IMR-90 (cell line): ENCODE results near the gene PRR16. TPM values are rescaled to one million over a fixed set of nuclear protein-coding genes. Genes with fewer than 3 reads are reported as not detected.

Experiments used
- ATAC-seq: fragments of 200-7000 bp; cut with Tn5 transposase; 2 replicates; pipeline ENCODE4 v1.9.1; 2020; ENCODE audit warnings: low read depth, mild to moderate bottlenecking, moderate library complexity
- BruUV-seq: library from RNA; stranded (reverse); fragments of 400-500 nt; replicated peaks from 2 replicates; lab custom pipeline; 2021; lab: Mats Ljungman, UMichigan
- CTCF ChIA-PET: fragments of 300-600 bp; formaldehyde crosslinking; extraction: SDS; loops from one replicate; lab custom pipeline; 2021; ENCODE audit warnings: antibody characterized with exemption; lab: Yijun Ruan, JAX
- POLR2A ChIA-PET: fragments of 300-600 bp; sonication (Branson Sonifier 250); formaldehyde crosslinking; loops from one replicate; lab custom pipeline; 2022; ENCODE audit warnings: antibody characterized with exemption; ENCODE audit not compliant: unreplicated experiment; lab: Charles Lee
- DNase-seq: peaks from one replicate; pipeline ENCODE4 v3.0.0; 2013
- H2AFZ ChIP-seq: replicated peaks from 2 replicates; pipeline ENCODE3; 2013; ENCODE audit warnings: low read length, mild to moderate bottlenecking; ENCODE audit not compliant: poor library complexity
- H2AK5ac ChIP-seq: 2 replicates; pipeline ENCODE4 v1.6.1; 2013; ENCODE audit warnings: low read depth, low read length, inconsistent platforms
- H2AK9ac ChIP-seq: replicated peaks from 2 replicates; pipeline ENCODE3; 2013; ENCODE audit warnings: mild to moderate bottlenecking, low read depth, low read length, moderate library complexity; ENCODE audit not compliant: poor library complexity
- H2BK120ac ChIP-seq: 2 replicates; pipeline ENCODE4 v1.6.1; 2013; ENCODE audit warnings: low read depth, low read length, inconsistent platforms
- H2BK15ac ChIP-seq: 3 replicates; pipeline ENCODE4 v1.6.1; 2013; ENCODE audit warnings: low read depth, low read length, inconsistent platforms
- H2BK20ac ChIP-seq: 2 replicates; pipeline ENCODE4 v1.6.1; 2013; ENCODE audit warnings: low read depth, mild to moderate bottlenecking, inconsistent platforms, low read length, moderate library complexity
- H2BK5ac ChIP-seq: 2 replicates; pipeline ENCODE4 v1.6.1; 2013; ENCODE audit warnings: mild to moderate bottlenecking, low read depth, low read length, inconsistent platforms; ENCODE audit not compliant: poor library complexity, severe bottlenecking
- H3K14ac ChIP-seq: replicated peaks from 2 replicates; pipeline ENCODE4 v1.6.1; 2013; ENCODE audit warnings: low read depth, low read length, inconsistent platforms
- H3K18ac ChIP-seq: 2 replicates; pipeline ENCODE4 v1.6.1; 2013; ENCODE audit warnings: low read depth, low read length, control low read depth
- H3K23ac ChIP-seq: 2 replicates; pipeline ENCODE4 v1.6.1; 2013; ENCODE audit warnings: low read depth, low read length, inconsistent platforms
- H3K27ac ChIP-seq: 2 replicates; pipeline ENCODE4 v1.5.1; 2013; ENCODE audit warnings: mild to moderate bottlenecking, control low read depth, low read length; ENCODE audit not compliant: insufficient read depth
- H3K27me3 ChIP-seq: 2 replicates; pipeline ENCODE4 v1.6.1; 2013; ENCODE audit warnings: low read length; ENCODE audit not compliant: control insufficient read depth, insufficient read depth
- H3K36me3 ChIP-seq: 2 replicates; pipeline ENCODE4 v1.6.1; 2013; ENCODE audit warnings: low read length, mixed read lengths; ENCODE audit not compliant: control insufficient read depth, insufficient read depth
- H3K4ac ChIP-seq: 2 replicates; pipeline ENCODE4 v1.6.1; 2013; ENCODE audit warnings: low read depth, low read length, inconsistent platforms
- H3K4me1 ChIP-seq: 2 replicates; pipeline ENCODE4 v1.6.1; 2013; ENCODE audit warnings: low read length, mixed read lengths; ENCODE audit not compliant: control insufficient read depth, insufficient read depth
- H3K4me2 ChIP-seq: 2 replicates; pipeline ENCODE4 v1.6.1; 2013; ENCODE audit warnings: low read depth, mild to moderate bottlenecking, control low read depth, low read length, moderate library complexity
- H3K4me3 ChIP-seq: 2 replicates; pipeline ENCODE4 v1.5.1; 2013; ENCODE audit warnings: low read depth, mild to moderate bottlenecking, control low read depth, low read length, moderate library complexity; ENCODE audit not compliant: insufficient read depth
- H3K56ac ChIP-seq: 2 replicates; pipeline ENCODE4 v1.6.1; 2013; ENCODE audit warnings: low read length, inconsistent platforms; ENCODE audit not compliant: insufficient read depth; ENCODE audit errors: extremely low read depth
- H3K79me1 ChIP-seq, 2 experiments: 2 replicates each; pipeline ENCODE4 v1.6.1; 2013; ENCODE audit warnings: low read length in 2 of 2, inconsistent platforms in 1 of 2, low read depth in 1 of 2
- H3K9ac ChIP-seq: 2 replicates; pipeline ENCODE4 v1.6.1; 2013; ENCODE audit warnings: low read depth, low read length, control low read depth
- H3K9me1 ChIP-seq: 2 replicates; pipeline ENCODE4 v1.6.1; 2013; ENCODE audit warnings: low read length, inconsistent platforms; ENCODE audit not compliant: insufficient read depth
- H3K9me3 ChIP-seq: 2 replicates; pipeline ENCODE4 v1.6.1; 2013; ENCODE audit warnings: low read length; ENCODE audit not compliant: control insufficient read depth, insufficient read depth
- H4K20me1 ChIP-seq: 2 replicates; pipeline ENCODE4 v1.6.1; 2013; ENCODE audit warnings: low read length, inconsistent platforms; ENCODE audit not compliant: insufficient read depth
- H4K5ac ChIP-seq: 2 replicates; pipeline ENCODE4 v1.6.1; 2013; ENCODE audit warnings: mild to moderate bottlenecking, low read depth, low read length, control low read depth
- H4K8ac ChIP-seq, 2 experiments: 2 replicates each; pipeline ENCODE4 v1.6.1; 2013; ENCODE audit warnings: low read depth in 2 of 2, low read length in 2 of 2, control low read depth in 1 of 2, inconsistent platforms in 1 of 2
- H4K91ac ChIP-seq: 2 replicates; pipeline ENCODE4 v1.6.1; 2013; ENCODE audit warnings: low read depth, low read length, inconsistent platforms; ENCODE audit not compliant: insufficient read depth
- BHLHE40 ChIP-seq: fragments of 150-350 bp; IDR thresholded peaks from 2 replicates; pipeline ENCODE4 v1.6.1; 2016; ENCODE audit warnings: mild to moderate bottlenecking, low read depth, low read length
- CEBPB ChIP-seq: IDR thresholded peaks from 2 replicates; pipeline ENCODE4 v1.6.1; 2012; ENCODE audit warnings: low read depth, low read length, improper control_type of control experiment
- CHD1 ChIP-seq: IDR thresholded peaks from 2 replicates; pipeline ENCODE4 v1.6.1; 2012; ENCODE audit warnings: low read depth, low read length, improper control_type of control experiment
- CTCF ChIP-seq: conservative IDR thresholded peaks from 2 replicates; pipeline ENCODE4 v1.5.1; 2012; ENCODE audit warnings: mild to moderate bottlenecking, low read depth, low read length, improper control_type of control experiment
- ELK1 ChIP-seq: fragments of 150-350 bp; IDR thresholded peaks from 2 replicates; pipeline ENCODE4 v1.6.1; 2016; ENCODE audit warnings: low read depth, mild to moderate bottlenecking, low read length, moderate library complexity, borderline replicate concordance
- FOS ChIP-seq: fragments of 150-350 bp; IDR thresholded peaks from 2 replicates; pipeline ENCODE4 v1.6.1; 2016; ENCODE audit warnings: low read depth, low read length
- MAFK ChIP-seq: IDR thresholded peaks from 2 replicates; pipeline ENCODE4 v1.6.1; 2012; ENCODE audit warnings: low read depth, low read length, improper control_type of control experiment
- MAZ ChIP-seq: IDR thresholded peaks from 2 replicates; pipeline ENCODE4 v1.6.1; 2012; ENCODE audit warnings: low read depth, mild to moderate bottlenecking, low read length, improper control_type of control experiment, moderate library complexity, borderline replicate concordance
- NFE2L2 ChIP-seq: fragments of 150-350 bp; IDR thresholded peaks from 2 replicates; pipeline ENCODE4 v1.6.1; 2016; ENCODE audit warnings: low read depth, mild to moderate bottlenecking, low read length
- RCOR1 ChIP-seq: IDR thresholded peaks from 2 replicates; pipeline ENCODE4 v1.6.1; 2012; ENCODE audit warnings: mild to moderate bottlenecking, low read length, improper control_type of control experiment; ENCODE audit not compliant: insufficient replicate concordance
- SMC3 ChIP-seq: fragments of 150-350 bp; IDR thresholded peaks from 2 replicates; pipeline ENCODE4 v1.6.1; 2016; ENCODE audit warnings: low read depth, mild to moderate bottlenecking, antibody characterized with exemption, low read length, moderate library complexity
- USF2 ChIP-seq: fragments of 150-350 bp; IDR thresholded peaks from 2 replicates; pipeline ENCODE4 v1.6.1; 2017; ENCODE audit warnings: mild to moderate bottlenecking, antibody characterized with exemption, low read length, low read depth
- WGBS, 2 experiments: methylation state at CpG; one replicate each; pipeline versions ENCODE4 v1.1.5 to v1.1.7; 2013; ENCODE audit warnings: missing lambda C conversion rate in 2 of 2; ENCODE audit not compliant: insufficient read length in 1 of 2; ENCODE audit errors: extremely low coverage in 2 of 2; 5-methylcytosine and 5-hydroxymethylcytosine counted together
- dilution Hi-C: fragments of 300-500 bp; cut with HindIII; formaldehyde crosslinking; loops from one replicate; pipeline ENCODE4 v1.14.3; 2018; ENCODE audit warnings: low sequenced_read_pairs; ENCODE audit not compliant: unreplicated experiment
- in situ Hi-C: fragments of 300-500 bp; cut with MboI; formaldehyde crosslinking; loops from 3 replicates; pipeline ENCODE4 v1.14.3; 2019; ENCODE audit warnings: low sequenced_read_pairs, inconsistent platforms, mixed read lengths
- intact Hi-C: fragments of 100-400 bp; cut with micrococcal nuclease; formaldehyde crosslinking; loops from 2 replicates; pipeline ENCODE4 v1.10.0; 2022
- polyA plus RNA-seq, 3 experiments: library from polyadenylated mRNA; depleted of rRNA; stranded (reverse); fragments of >200 nt; gene quantifications; 2 replicates each; pipeline ENCODE4 v1.2.3, GENCODE V29; 2012; ENCODE audit warnings: low replicate concordance in 1 of 3
- total RNA-seq: library from RNA; depleted of rRNA; stranded (reverse); fragments of >200 nt; gene quantifications from 2 replicates; pipeline ENCODE4 v1.2.3, GENCODE V29; 2012

PRR16 gene
- total and polyA plus RNA-seq, 2 of the 4 experiments (the other 2 are of a cell fraction) = 9.9 to 45.2 TPM

DNA sequence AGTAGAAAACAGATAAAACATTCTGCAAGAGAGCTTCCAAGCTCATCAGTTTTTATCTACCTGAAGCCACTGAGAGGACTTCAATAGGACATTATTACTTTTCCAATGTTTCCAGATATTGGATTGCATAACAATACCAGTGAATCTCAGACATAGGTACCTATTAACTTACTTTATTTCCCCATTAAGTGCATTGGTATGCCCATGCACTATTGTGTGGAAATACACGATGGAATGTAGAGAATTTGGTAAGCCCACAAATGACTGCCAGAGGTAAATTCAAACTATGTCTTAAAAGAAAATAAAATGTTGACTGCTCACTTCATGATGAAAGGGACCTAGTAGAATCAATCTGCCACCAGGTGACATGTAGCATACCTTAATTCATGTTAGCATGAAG is 48.1 kb upstream of the PRR16 start:
- H3K23ac ChIP-seq = no peak overlapping the region
- in situ Hi-C loops (no loop called here), intact Hi-C loops (no loop called here), dilution Hi-C loops (no loop called here)
- H3K4me1 ChIP-seq = no peaks in the 10 kb centered on the region
- H3K4me2 ChIP-seq = no peak overlapping the region
- H3K9ac ChIP-seq = no peak overlapping the region
- no peak for DNase-seq
- no peak overlapping the region for H3K4me3 ChIP-seq
- H3K36me3 ChIP-seq = no peaks in the 10 kb centered on the region
- H3K9me1 ChIP-seq = no peaks in the 10 kb centered on the region
- no peak overlapping the region for H3K4ac ChIP-seq
- no peaks in the 10 kb centered on the region for H4K20me1 ChIP-seq
- no peak overlapping the region for H3K27ac ChIP-seq
- no peak overlapping the region for H2BK5ac ChIP-seq
- TF ChIP-seq ELK1 = no peak
- no peak for TF ChIP-seq NFE2L2
- no peak for TF ChIP-seq CTCF
- TF ChIP-seq RCOR1 = no peak
- TF ChIP-seq MAFK = no peak
- no peak for TF ChIP-seq FOS
- TF ChIP-seq CHD1 = no peak
- no peak for TF ChIP-seq BHLHE40
- TF ChIP-seq USF2 = no peak
- TF ChIP-seq CEBPB = no peak
- TF ChIP-seq SMC3 = no peak
- no peak for TF ChIP-seq MAZ
- H2AFZ ChIP-seq = no peak overlapping the region
- H3K56ac ChIP-seq = no peak overlapping the region
- ChIA-PET POLR2A (no interaction called here), CTCF (no interaction called here)
- no peak overlapping the region for H4K91ac ChIP-seq
- H4K5ac ChIP-seq = no peak overlapping the region
- no peak overlapping the region for H2BK120ac ChIP-seq
- no peak overlapping the region for H2AK5ac ChIP-seq
- no peak overlapping the region for H4K8ac ChIP-seq
- no peak overlapping the region for H3K14ac ChIP-seq
- H3K27me3 ChIP-seq = no peaks in the 10 kb centered on the region
- H2BK15ac ChIP-seq = no peak overlapping the region
- WGBS, 2 experiments = no CpG with 5 or more reads among the region's 1 CpG
- no peak overlapping the region for H2BK20ac ChIP-seq
- H2AK9ac ChIP-seq = no peak overlapping the region
- no peak overlapping the region; the same call in 1 of the 2 replicates for H3K18ac ChIP-seq
- H3K79me1 ChIP-seq = no peaks in the 10 kb centered on the region
- no peaks in the 10 kb centered on the region for H3K9me3 ChIP-seq
- ATAC-seq = no peak
- no TSS peak for BruUV-seq
